GM12891 (cell line): ENCODE results near the gene ZBTB5.

ENCODE experiments used
- PAX5 ChIP-seq: IDR thresholded peaks from 2 replicates; pipeline ENCODE4 v1.6.1; 2011; ENCODE audit warnings: low read length, moderate library complexity, mild to moderate bottlenecking; ENCODE audit not compliant: insufficient read depth, severe bottlenecking
- POLR2A ChIP-seq: IDR thresholded peaks from 2 replicates; pipeline ENCODE4 v1.6.1; 2011; ENCODE audit warnings: low read depth, low read length, control low read depth
- POLR2AphosphoS5 ChIP-seq: IDR thresholded peaks from 2 replicates; pipeline ENCODE4 v1.6.1; 2011; ENCODE audit warnings: low read depth, low read length, control low read depth
- POU2F2 ChIP-seq: IDR thresholded peaks from 2 replicates; pipeline ENCODE4 v1.6.1; 2011; ENCODE audit warnings: low read depth, mild to moderate bottlenecking, control low read depth, low read length, moderate library complexity
- TAF1 ChIP-seq: IDR thresholded peaks from 2 replicates; pipeline ENCODE4 v1.6.1; 2011; ENCODE audit warnings: low read depth, low read length, control low read depth

DNA sequence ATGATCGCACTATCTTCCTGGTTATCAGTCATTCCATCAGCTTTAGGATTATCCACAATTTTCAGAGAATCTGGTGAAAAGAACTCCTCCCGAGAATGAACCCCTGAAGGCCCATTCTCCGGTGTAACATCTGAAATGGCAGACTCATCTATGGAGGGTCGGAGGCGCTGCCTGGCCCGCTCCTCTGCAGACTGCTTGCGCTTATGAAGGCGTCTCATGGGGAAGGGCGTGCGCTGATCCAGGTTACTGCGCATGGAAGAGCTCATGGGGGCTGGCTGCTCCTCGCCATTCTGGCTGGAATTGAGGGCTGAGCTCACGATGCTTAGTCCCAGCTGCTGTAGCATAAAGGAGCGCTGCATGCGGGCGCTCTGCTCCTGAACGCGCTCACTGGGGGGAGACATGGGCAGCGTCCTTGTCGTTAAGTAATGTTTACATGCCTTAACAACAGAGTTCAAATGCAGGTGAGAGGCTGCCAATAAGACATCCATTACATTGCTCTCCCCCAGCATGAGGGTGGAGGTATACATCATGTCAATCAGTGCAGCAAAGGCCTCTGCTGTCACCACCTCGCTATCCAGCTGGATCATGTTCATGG is 23.4 kb downstream of the ZBTB5 start:
- TF ChIP-seq POLR2A (no peak), POLR2AphosphoS5 (no peak), TAF1 (no peak), PAX5 (no peak), POU2F2 (no peak)
